ENCODE results near the gene DNAJB12. TPM values are rescaled to one million over a fixed set of nuclear protein-coding genes. Genes with fewer than 3 reads are reported as not detected.

The DNAJB12 gene
- total and polyA plus RNA-seq, 10 donors: 13.6 to 55.4 (median 40.5) TPM

DNA sequence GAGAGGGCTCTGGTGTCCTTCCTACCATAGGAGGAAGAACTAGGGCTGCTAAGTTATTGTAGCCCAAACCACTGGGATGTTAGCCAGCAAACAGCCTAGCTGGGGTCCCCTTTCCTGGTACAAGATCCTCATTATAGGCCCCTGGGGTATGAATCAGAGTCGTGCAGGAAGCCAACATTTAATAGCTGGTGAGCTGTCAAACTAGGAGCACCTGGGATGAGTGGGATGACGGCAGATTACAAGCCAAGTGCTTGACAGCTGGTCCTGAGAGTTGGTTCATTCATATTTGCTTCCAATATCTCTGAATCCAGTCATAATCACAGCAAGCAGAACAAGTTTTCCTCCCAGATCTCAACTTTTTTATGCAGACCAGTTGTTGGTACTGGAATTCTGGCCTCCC is 25.1 kb upstream of the DNAJB12 start:
- no peak for DNase-seq
- H3K27me3 ChIP-seq (replicated peaks in 1 of 7): no peaks in the 10 kb centered on the region

DNA sequence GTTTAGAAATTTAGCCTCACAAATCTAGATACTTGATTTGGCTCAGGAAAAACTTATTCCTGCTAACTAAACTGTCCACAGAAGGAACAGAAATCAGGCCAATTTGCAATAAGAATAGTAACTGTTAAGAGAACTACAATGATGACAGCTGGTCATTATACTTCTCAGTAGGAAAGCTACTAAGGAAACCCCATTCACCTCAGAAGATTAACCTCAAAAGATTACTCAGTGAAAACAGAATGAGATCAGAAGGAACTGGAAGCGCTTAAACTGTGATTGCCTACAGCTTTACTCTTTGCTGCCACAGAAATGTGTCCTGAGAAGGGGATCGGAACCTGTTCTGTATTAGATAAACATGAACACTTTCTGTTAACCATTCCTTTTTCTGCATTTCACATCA is 24.3 kb upstream of the DNAJB12 start:
- TF ChIP-seq POLR2AphosphoS5 (IDR thresholded peaks at IDR 0.05) (no peak), POLR2A (IDR thresholded peaks at IDR 0.05) (no peak)
- TF ChIP-seq, protein P1, sequence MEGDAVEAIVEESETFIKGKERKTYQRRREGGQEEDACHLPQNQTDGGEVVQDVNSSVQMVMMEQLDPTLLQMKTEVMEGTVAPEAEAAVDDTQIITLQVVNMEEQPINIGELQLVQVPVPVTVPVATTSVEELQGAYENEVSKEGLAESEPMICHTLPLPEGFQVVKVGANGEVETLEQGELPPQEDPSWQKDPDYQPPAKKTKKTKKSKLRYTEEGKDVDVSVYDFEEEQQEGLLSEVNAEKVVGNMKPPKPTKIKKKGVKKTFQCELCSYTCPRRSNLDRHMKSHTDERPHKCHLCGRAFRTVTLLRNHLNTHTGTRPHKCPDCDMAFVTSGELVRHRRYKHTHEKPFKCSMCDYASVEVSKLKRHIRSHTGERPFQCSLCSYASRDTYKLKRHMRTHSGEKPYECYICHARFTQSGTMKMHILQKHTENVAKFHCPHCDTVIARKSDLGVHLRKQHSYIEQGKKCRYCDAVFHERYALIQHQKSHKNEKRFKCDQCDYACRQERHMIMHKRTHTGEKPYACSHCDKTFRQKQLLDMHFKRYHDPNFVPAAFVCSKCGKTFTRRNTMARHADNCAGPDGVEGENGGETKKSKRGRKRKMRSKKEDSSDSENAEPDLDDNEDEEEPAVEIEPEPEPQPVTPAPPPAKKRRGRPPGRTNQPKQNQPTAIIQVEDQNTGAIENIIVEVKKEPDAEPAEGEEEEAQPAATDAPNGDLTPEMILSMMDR (IDR thresholded peaks at IDR 0.05 in 8 of 11, conservative IDR thresholded peaks at IDR 0.05 in 3 of 11): no peak
- WGBS, 5 donors: 80 to 95% (median 95%) methylated on average over 2 of the region's 2 CpGs
- Histone ChIP-seq H3K27ac (no peak overlapping the region), H3K9me3 (no peaks in the 10 kb centered on the region), H3K4me3 (no peak overlapping the region), H3K4me1 (no peaks in the 10 kb centered on the region), H3K36me3 (peaks cover 0 to 27% (median 10%) of the 10 kb centered on the region in 6 donors), H3K27me3 (replicated peaks in 1 of 7) (no peaks in the 10 kb centered on the region)
- intact Hi-C loops (cut with DNase I; ENCODE audit: low total_unique reads): no loop called here
- DNase-seq: no peak

More for the DNA sequence above, 25.1 kb upstream of the DNAJB12 start:
- TF ChIP-seq POLR2AphosphoS5 (IDR thresholded peaks at IDR 0.05): no peak
- TF ChIP-seq POLR2A (IDR thresholded peaks at IDR 0.05): no peak
- TF ChIP-seq, protein P1 (IDR thresholded peaks at IDR 0.05 in 8 of 11, conservative IDR thresholded peaks at IDR 0.05 in 3 of 11): no peak
- Histone ChIP-seq H3K27ac (no peak overlapping the region), H3K4me1 (peaks cover 0 to 3% (median 0%) of the 10 kb centered on the region in 6 donors), H3K9me3 (no peaks in the 10 kb centered on the region), H3K36me3 (peaks cover 0 to 20% (median 8%) of the 10 kb centered on the region in 6 donors), H3K4me3 (no peak overlapping the region)
- 75 to 100% (median 88%) methylated on average over 2 of the region's 2 CpGs for WGBS, 5 donors
- intact Hi-C loops (cut with DNase I; ENCODE audit: low total_unique reads): no loop called here

GRCh38 chr10:72375585-72375984 is 20.9 kb upstream of the DNAJB12 start:
- no peaks in the 10 kb centered on the region for H3K9me3 ChIP-seq
- peaks cover 0 to 58% (median 16%) of the 10 kb centered on the region in 6 donors for H3K36me3 ChIP-seq
- no peak for DNase-seq
- H3K4me3 ChIP-seq: no peak overlapping the region
- intact Hi-C loops (cut with DNase I; ENCODE audit: low total_unique reads): no loop called here
- no peak overlapping the region for H3K27ac ChIP-seq
- WGBS, 5 donors: 70 to 87% (median 78%) methylated on average over 5 of the region's 5 CpGs
- H3K4me1 ChIP-seq: peaks cover 0 to 6% (median 2%) of the 10 kb centered on the region in 6 donors
- TF ChIP-seq POLR2AphosphoS5 (IDR thresholded peaks at IDR 0.05): no peak
- TF ChIP-seq, protein P1 (IDR thresholded peaks at IDR 0.05 in 8 of 11, conservative IDR thresholded peaks at IDR 0.05 in 3 of 11): no peak
- no peak for TF ChIP-seq POLR2A (IDR thresholded peaks at IDR 0.05)
- H3K27me3 ChIP-seq (replicated peaks in 1 of 7): no peaks in the 10 kb centered on the region

DNA sequence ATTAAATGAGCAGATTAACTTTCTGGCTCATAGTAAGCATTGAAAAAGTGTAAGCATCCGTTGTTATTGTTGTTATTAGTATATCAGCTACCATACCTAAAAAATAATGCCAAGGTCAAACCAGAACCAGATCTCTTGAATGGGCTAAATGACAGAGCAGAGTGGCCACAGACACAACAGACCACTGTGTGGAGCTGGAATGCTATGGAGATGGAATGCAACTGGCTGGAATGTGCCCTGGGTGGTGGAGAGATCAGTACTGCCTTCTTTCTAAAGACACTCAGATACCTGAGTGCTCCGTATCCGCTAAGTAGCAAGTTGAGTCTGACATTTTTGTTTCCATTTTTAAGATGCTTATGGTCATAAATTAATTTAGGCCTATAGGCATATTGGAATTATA is 20.5 kb upstream of the DNAJB12 start:
- Histone ChIP-seq H3K4me1 (peaks cover 0 to 9% (median 3%) of the 10 kb centered on the region in 6 donors), H3K36me3 (peaks cover 0 to 58% (median 16%) of the 10 kb centered on the region in 6 donors), H3K9me3 (no peaks in the 10 kb centered on the region), H3K4me3 (no peak overlapping the region), H3K27me3 (replicated peaks in 1 of 7) (no peaks in the 10 kb centered on the region), H3K27ac (no peak overlapping the region)
- intact Hi-C loops (cut with DNase I; ENCODE audit: low total_unique reads): no loop called here
- TF ChIP-seq, protein P1 (IDR thresholded peaks at IDR 0.05 in 8 of 11, conservative IDR thresholded peaks at IDR 0.05 in 3 of 11): no peak
- no peak for TF ChIP-seq POLR2A (IDR thresholded peaks at IDR 0.05)
- TF ChIP-seq POLR2AphosphoS5 (IDR thresholded peaks at IDR 0.05): no peak
- no peak for DNase-seq
- 77 to 99% (median 94%) methylated on average over 3 of the region's 3 CpGs for WGBS, 5 donors
